Choroid plexus epithelial cell (primary cell): Measurements from ENCODE around the gene PACSIN2.
"Not testable (repeated sequence)": the region's sequence is repeated elsewhere in the genome, so short reads cannot be mapped to it uniquely, and the experiment has no call there.

Experiments
- DNase-seq: peaks from one replicate; pipeline ENCODE4 v3.0.0-alpha.2; 2010; ENCODE audit warnings: low read depth
- H3K4me3 ChIP-seq: 2 replicates; pipeline ENCODE4 v1.5.1; 2011; ENCODE audit warnings: low read depth, mild to moderate bottlenecking, control low read depth, low read length, moderate library complexity
- TF ChIP-seq, protein P1 (sequence below): conservative IDR thresholded peaks from 2 replicates; pipeline ENCODE4 v1.5.1; 2011; ENCODE audit warnings: low read depth, mild to moderate bottlenecking, control low read depth, inconsistent platforms, low read length, moderate library complexity

PACSIN2 gene

GRCh38 chr22:42964994-42965699, 49.8 kb downstream of the PACSIN2 start:
- H3K4me3 ChIP-seq = no peak overlapping the region
- TF ChIP-seq, protein P1, sequence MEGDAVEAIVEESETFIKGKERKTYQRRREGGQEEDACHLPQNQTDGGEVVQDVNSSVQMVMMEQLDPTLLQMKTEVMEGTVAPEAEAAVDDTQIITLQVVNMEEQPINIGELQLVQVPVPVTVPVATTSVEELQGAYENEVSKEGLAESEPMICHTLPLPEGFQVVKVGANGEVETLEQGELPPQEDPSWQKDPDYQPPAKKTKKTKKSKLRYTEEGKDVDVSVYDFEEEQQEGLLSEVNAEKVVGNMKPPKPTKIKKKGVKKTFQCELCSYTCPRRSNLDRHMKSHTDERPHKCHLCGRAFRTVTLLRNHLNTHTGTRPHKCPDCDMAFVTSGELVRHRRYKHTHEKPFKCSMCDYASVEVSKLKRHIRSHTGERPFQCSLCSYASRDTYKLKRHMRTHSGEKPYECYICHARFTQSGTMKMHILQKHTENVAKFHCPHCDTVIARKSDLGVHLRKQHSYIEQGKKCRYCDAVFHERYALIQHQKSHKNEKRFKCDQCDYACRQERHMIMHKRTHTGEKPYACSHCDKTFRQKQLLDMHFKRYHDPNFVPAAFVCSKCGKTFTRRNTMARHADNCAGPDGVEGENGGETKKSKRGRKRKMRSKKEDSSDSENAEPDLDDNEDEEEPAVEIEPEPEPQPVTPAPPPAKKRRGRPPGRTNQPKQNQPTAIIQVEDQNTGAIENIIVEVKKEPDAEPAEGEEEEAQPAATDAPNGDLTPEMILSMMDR = no peak
- DNase-seq = peak; percentile 70

GRCh38 chr22:42963231-42963595, 51.7 kb downstream of the PACSIN2 start:
- TF ChIP-seq, protein P1 = no peak
- no peak for DNase-seq
- no peak overlapping the region for H3K4me3 ChIP-seq

- no peak overlapping the region for H3K4me3 ChIP-seq
- no peak for DNase-seq
- TF ChIP-seq, protein P1 = no peak
Observed at GRCh38 chr22:42962295-42963230, 52.4 kb downstream of the PACSIN2 start.

- TF ChIP-seq, protein P1 = no peak
- DNase-seq = no peak
- H3K4me3 ChIP-seq = no peak overlapping the region
Observed at GRCh38 chr22:42961810-42962209, 53.1 kb downstream of the PACSIN2 start.

GRCh38 chr22:42961400-42961690, 53.6 kb downstream of the PACSIN2 start:
- not testable (repeated sequence) for DNase-seq

DNA sequence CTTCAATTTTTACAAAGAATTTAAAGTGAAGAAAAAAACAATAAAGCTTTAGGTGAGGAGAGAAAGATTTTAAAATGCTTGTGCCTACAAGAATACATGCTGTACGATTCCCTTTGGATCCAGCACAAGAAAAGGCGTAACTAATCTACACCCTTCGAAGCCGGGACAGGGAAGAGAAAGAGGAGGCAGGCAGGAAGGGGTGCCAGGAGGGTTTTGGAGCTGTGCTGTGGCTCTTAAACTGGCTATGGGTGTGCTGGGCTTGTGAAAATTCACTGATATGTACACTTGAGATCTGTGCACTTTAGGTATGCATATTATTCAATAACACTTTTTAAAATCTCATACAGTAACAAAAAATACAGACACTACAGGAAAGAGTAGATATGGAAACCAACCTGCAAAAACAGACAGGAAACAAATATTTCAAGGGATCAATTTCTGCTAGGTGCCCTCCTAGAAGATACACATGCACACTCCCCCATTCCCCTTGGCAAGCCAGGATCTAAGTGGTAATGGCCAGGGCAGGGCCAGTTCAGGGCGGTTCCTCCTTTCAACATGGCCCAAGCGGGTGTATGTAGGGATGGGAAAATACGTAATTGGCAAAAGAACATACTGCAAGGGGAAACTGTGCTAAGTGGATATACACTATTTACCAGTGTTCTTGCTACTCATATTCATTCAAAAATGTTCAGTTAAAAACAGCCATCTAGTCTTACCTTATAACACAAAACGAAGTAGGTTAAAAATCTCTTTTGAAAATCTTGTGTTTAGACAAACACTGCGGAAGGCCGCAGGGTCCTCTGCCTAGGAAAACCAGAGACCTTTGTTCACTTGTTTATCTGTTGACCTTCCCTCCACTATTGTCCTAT, 54.2 kb downstream of the PACSIN2 start:
- H3K4me3 ChIP-seq = no peak overlapping the region
- no peak for DNase-seq
- TF ChIP-seq, protein P1 = no peak

More at GRCh38 chr22:42961400-42961690, 53.6 kb downstream of the PACSIN2 start:
- not testable (repeated sequence) for H3K4me3 ChIP-seq
